Vagina (tissue), 2 donors: ENCODE results near the gene NAPB.

Source experiments
- POLR2A ChIP-seq, 2 donors: fragments of 450-650 bp; IDR thresholded peaks; one replicate each; pipeline ENCODE4 v1.6.1; 2017; ENCODE audit warnings: antibody characterized with exemption in 2 of 2, mild to moderate bottlenecking in 2 of 2, moderate library complexity in 2 of 2
- POLR2AphosphoS5 ChIP-seq, 2 donors: sonication (generic); formaldehyde crosslinking; IDR thresholded peaks; one replicate each; pipeline ENCODE4 v1.9.0; 2017; ENCODE audit warnings: antibody characterized with exemption in 2 of 2, mild to moderate bottlenecking in 2 of 2, low read depth in 1 of 2; ENCODE audit not compliant: insufficient read depth in 1 of 2
- TF ChIP-seq, protein P1 (sequence below), 3 experiments: fragments of 450-650 bp in 2 of 3; fragments of 200-600 bp in 1 of 3; sonication (generic) in 1 of 3; IDR thresholded peaks; one replicate each; pipeline ENCODE4 v1.5.1; 2017 to 2019; ENCODE audit warnings: antibody characterized with exemption in 3 of 3, mild to moderate bottlenecking in 2 of 3, moderate library complexity in 2 of 3

DNA sequence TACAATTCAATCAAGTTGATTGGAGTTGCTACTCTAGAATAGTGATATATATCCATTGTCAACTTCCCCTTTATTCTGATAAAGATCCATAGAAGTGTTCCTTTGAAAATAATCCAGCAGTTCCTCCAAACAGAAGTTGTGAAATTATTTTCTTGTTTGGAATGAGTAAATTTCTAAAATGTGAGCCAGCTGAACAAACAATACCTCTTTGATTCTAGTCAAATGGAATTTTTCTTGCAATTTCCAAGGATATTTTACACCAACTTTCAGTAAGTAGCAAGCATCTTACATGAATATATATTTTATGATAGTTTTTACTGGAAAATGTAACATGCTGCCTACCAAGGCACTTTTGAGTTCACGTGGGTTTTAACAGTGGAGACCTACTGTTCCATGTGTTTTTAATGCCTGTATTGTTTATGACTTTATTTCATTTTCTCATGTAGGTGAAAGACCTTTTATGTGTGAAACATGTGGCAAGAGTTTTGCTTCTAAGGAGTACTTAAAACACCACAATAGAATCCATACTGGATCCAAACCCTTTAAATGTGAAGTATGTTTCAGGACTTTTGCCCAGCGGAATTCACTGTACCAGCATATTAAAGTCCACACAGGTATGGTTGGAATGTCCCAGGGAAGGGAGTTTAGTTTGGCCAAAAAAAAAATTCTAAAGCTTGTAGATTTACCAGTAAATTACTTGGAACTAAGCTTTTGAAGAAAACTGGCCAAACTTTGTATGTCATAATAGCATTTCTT is 52.8 kb downstream of the NAPB start:
- TF ChIP-seq, protein P1, sequence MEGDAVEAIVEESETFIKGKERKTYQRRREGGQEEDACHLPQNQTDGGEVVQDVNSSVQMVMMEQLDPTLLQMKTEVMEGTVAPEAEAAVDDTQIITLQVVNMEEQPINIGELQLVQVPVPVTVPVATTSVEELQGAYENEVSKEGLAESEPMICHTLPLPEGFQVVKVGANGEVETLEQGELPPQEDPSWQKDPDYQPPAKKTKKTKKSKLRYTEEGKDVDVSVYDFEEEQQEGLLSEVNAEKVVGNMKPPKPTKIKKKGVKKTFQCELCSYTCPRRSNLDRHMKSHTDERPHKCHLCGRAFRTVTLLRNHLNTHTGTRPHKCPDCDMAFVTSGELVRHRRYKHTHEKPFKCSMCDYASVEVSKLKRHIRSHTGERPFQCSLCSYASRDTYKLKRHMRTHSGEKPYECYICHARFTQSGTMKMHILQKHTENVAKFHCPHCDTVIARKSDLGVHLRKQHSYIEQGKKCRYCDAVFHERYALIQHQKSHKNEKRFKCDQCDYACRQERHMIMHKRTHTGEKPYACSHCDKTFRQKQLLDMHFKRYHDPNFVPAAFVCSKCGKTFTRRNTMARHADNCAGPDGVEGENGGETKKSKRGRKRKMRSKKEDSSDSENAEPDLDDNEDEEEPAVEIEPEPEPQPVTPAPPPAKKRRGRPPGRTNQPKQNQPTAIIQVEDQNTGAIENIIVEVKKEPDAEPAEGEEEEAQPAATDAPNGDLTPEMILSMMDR (IDR thresholded peaks at IDR 0.05): no peak
- TF ChIP-seq POLR2AphosphoS5 (IDR thresholded peaks at IDR 0.05; ENCODE audit: insufficient read depth in 1 of 2, low read depth in 1 of 2) (no peak), POLR2A (IDR thresholded peaks at IDR 0.05) (no peak)
